NCI-H1694 (cell line): ENCODE measurements around the gene MYO18A.
A peak's percentile ranks its signal among the peaks of the same experiment; 100 is the strongest.

Source experiments
- DNase-seq: peaks from one replicate; lab custom pipeline; 2025; lab: John Stamatoyannopoulos, UW

The MYO18A gene

DNA sequence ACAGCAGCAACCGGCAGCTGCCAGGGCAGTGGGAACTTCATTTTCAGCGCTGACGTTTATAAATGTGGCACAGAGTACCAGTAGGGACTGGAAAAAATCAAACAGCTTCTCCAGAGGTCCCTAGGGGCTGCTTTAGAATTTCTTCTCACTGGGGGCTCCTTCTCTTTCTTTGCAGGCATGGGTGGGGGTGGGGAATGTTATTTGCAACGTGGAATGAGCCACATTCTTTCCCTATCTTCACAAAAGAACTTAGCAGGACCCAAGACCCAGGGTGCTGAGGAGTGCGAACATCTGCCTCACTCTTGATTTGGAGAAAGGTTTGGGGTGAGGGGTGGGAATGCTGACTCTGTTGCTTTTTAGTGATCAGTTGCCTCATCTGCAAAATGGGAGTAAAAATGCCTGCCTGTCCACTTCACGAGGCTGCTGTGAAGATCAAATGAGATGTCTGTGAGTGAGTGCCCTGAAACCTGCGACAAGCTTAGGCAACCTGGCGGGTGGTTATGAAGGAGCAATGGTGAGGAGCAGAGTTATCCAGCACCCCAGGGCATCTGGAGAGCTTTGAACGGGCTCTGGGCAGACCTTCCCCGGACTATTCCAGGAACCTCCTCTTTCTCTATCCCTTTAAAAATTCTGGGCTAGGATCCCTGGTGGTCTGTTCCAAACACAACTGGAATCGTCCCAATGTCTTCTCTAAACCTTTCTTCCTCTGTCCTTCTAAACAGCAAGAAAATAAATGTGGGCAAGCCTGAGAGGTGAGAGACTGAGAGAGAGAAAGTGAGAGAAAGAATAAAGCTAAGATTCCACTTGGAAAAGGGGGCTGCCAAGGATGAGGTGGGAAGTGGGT lies 148.0 kb downstream of the MYO18A start:
- DNase-seq: no peak

DNA sequence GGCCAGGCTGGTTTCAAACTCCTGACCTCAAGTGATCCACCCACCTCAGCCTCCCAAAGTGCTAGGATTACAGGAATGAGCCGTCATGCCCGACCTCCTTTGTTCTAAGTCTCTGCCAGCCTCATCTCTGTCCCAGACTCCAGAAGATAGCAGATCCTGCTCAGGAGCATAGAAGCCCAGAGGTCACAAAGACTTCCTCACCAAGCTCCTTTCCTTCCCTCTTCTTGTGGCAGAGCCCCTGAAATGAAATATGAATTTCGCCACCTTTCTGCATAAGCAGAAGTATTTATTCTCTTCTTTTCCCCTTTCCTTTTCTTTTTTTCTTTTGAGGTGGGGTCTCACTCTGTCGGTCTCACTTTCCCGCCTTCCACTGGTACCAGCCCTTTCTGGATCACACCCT lies 148.7 kb downstream of the MYO18A start:
- no peak for DNase-seq

DNA sequence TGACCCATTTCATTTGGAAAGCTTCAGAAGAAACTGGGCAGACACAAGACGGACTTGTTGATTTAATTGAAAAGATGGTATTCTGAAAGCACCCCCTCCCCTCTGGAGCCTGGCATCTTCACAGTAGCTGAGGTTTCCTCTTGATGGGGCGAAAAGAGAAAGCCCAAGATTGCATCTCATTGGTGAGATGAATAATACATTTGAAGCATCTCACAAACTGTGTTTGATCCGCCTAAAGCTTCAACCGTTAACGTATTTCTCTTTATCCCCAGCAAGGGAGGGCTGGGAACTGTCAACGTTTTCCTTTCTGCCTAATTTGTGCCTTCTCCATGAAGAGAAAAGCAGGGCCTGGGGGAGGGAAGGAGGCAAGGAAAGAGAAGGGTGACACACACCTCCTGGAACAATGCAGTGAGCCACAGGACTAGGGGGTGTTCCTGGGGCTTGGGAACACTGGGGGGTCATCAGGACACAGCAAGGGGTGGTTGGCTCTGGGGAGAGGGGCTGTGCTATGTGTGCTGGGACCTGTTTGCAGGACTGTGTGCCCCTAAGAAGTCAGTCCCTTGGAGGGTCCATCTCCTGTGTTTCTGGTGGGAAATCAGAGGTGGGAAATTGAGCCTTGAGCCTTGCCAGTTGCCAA lies 155.8 kb downstream of the MYO18A start:
- DNase-seq: no peak

DNA sequence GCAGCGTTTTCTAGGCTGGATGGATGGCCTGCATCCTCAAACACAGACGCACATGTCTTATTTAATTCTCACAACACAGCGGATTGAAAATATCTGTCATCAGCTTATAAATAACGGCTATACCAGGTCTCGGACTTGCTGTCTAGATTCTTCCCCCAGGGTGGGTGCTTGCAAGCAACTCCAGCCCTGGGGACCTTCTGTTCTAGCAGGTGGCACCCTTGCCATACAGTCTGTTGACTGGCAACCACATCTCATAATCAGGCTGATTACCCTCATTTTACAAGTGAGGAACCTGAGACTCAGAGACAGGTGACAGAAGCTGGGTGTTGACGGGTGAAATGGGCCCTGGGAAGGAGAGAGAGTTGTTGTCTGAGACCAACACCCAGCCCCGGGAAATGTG lies 158.1 kb downstream of the MYO18A start:
- DNase-seq: peak; percentile 56

DNA sequence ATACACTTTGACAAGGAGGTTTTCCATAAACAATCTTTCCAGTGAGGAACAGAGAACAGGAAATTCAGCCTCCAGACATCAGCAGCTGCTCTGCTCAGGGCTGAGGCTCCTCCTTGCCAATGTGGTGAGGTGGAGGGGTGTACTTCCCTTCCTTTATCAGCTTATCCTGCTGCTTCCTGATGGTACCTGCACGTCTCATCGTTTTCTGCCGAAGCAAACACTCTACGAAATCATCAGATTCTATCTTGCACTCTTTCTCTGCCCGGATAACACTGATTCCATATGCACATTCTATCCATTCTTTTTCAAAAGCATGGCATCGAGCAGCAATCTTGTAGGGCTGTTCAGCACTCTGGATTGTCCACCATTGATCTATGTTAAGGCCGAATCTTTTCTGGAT lies 159.0 kb downstream of the MYO18A start:
- DNase-seq: no peak
